ENCODE data around the gene NOS1AP. TPM values are rescaled to one million over a fixed set of nuclear protein-coding genes. Genes with fewer than 3 reads are reported as not detected.

NOS1AP gene
- total RNA-seq, 5 donors from 2014 or later (not counting 1 experiment from before 2014, with no cell fraction given), result 0.07 to 0.16 (median 0.09) TPM; not detected in 2

Other genes with a start within 250 kb of the NOS1AP start
- not detected for gene OLFML2B, start 45.8 kb upstream of the NOS1AP start, total RNA-seq

Data from T-cell (primary cell).